ENCODE measurements around the gene PLCB4.

DNA sequence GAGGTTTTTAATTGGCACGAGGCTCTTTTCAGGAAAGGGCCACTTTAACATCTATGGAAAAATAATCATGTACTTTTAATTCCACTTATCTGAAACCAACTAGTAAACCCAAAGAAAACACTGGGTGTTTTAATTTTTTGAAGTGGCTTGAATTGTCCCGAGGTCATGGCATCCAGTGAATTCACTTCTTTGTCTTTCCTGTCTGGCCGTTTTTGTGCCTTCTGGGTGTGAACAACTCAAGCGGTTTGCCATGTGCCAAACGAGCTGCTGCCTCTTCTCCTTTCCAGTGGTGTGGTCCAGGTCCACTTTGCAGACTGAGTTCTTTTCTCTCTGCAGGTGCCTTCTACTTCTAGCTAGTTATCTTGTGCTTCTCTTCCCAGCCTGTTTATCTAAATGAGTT lies 117.5 kb downstream of the PLCB4 start:
- TF ChIP-seq, protein P1, sequence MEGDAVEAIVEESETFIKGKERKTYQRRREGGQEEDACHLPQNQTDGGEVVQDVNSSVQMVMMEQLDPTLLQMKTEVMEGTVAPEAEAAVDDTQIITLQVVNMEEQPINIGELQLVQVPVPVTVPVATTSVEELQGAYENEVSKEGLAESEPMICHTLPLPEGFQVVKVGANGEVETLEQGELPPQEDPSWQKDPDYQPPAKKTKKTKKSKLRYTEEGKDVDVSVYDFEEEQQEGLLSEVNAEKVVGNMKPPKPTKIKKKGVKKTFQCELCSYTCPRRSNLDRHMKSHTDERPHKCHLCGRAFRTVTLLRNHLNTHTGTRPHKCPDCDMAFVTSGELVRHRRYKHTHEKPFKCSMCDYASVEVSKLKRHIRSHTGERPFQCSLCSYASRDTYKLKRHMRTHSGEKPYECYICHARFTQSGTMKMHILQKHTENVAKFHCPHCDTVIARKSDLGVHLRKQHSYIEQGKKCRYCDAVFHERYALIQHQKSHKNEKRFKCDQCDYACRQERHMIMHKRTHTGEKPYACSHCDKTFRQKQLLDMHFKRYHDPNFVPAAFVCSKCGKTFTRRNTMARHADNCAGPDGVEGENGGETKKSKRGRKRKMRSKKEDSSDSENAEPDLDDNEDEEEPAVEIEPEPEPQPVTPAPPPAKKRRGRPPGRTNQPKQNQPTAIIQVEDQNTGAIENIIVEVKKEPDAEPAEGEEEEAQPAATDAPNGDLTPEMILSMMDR (IDR thresholded peaks at IDR 0.05), result no peak
- TF ChIP-seq POLR2A (IDR thresholded peaks at IDR 0.05), result no peak

All from testis (tissue), 2 donors.